Parathyroid adenoma (tissue), 2 donors: ENCODE measurements around the gene ZSWIM9.

Experiments used
- H2AFZ ChIP-seq: fragments of 300-600 bp; sonication (generic); one replicate; pipeline ENCODE4 v1.7.0; 2017; ENCODE audit warnings: antibody characterized with exemption, mild to moderate bottlenecking
- H3K27ac ChIP-seq: fragments of 300-600 bp; sonication (generic); one replicate; pipeline ENCODE4 v1.7.0; 2017
- H3K27me3 ChIP-seq: fragments of 300-600 bp; sonication (generic); one replicate; pipeline ENCODE4 v1.7.0; 2017; ENCODE audit warnings: low read length; ENCODE audit not compliant: control insufficient read depth, insufficient read depth
- H3K36me3 ChIP-seq: fragments of 300-600 bp; sonication (generic); one replicate; pipeline ENCODE4 v1.7.0; 2017; ENCODE audit warnings: low read length; ENCODE audit not compliant: control insufficient read depth, insufficient read depth
- H3K4me1 ChIP-seq: fragments of 300-600 bp; sonication (generic); one replicate; pipeline ENCODE4 v1.7.0; 2017; ENCODE audit warnings: control low read depth
- H3K4me2 ChIP-seq: fragments of 300-600 bp; sonication (generic); one replicate; pipeline ENCODE4 v1.7.0; 2017; ENCODE audit warnings: low read length
- H3K4me3 ChIP-seq: fragments of 300-600 bp; sonication (generic); one replicate; pipeline ENCODE4 v1.7.0; 2017; ENCODE audit warnings: low read depth, low read length
- H3K79me2 ChIP-seq: fragments of 300-600 bp; sonication (generic); one replicate; pipeline ENCODE4 v1.7.0; 2017; ENCODE audit warnings: control low read depth
- H3K9ac ChIP-seq: fragments of 300-600 bp; sonication (generic); one replicate; pipeline ENCODE4 v1.7.0; 2017; ENCODE audit warnings: mild to moderate bottlenecking
- H3K9me3 ChIP-seq: fragments of 300-600 bp; sonication (generic); one replicate; pipeline ENCODE4 v1.7.0; 2017; ENCODE audit warnings: low read length; ENCODE audit not compliant: control insufficient read depth
- CTCF ChIP-seq: fragments of 300-600 bp; sonication (generic); IDR thresholded peaks from one replicate; pipeline ENCODE4 v1.7.0; 2017; ENCODE audit warnings: antibody characterized with exemption, mild to moderate bottlenecking
- donor health status: primary hyperparathyroidism.

The ZSWIM9 gene

GRCh38 chr19:48203794-48204628 lies 33.5 kb downstream of the ZSWIM9 start:
- Histone ChIP-seq H3K9me3 (no peaks in the 10 kb centered on the region), H3K27ac (peak overlapping the region; percentile 65), H3K9ac (peak overlapping the region; percentile 7), H3K27me3 (no peaks in the 10 kb centered on the region), H3K79me2 (no peaks in the 10 kb centered on the region), H3K4me3 (peak overlapping the region; percentile 69), H3K36me3 (no peaks in the 10 kb centered on the region), H2AFZ (peak overlapping the region; percentile 95), H3K4me2 (peak overlapping the region; percentile 56), H3K4me1 (no peaks in the 10 kb centered on the region)
- TF ChIP-seq CTCF, result no peak

- Histone ChIP-seq H3K36me3 (no peaks in the 10 kb centered on the region), H2AFZ (no peak overlapping the region), H3K4me1 (no peaks in the 10 kb centered on the region), H3K4me2 (no peak overlapping the region), H3K27ac (no peak overlapping the region), H3K9ac (no peak overlapping the region), H3K79me2 (no peaks in the 10 kb centered on the region), H3K27me3 (no peaks in the 10 kb centered on the region), H3K9me3 (no peaks in the 10 kb centered on the region), H3K4me3 (no peak overlapping the region)
- no peak for TF ChIP-seq CTCF
Observed at GRCh38 chr19:48206397-48207093, 36.1 kb downstream of the ZSWIM9 start.

GRCh38 chr19:48210005-48210404 lies 39.5 kb downstream of the ZSWIM9 start:
- Histone ChIP-seq H3K4me1 (no peaks in the 10 kb centered on the region), H3K36me3 (no peaks in the 10 kb centered on the region), H2AFZ (no peak overlapping the region), H3K27me3 (no peaks in the 10 kb centered on the region), H3K9me3 (no peaks in the 10 kb centered on the region), H3K4me2 (no peak overlapping the region), H3K4me3 (no peak overlapping the region), H3K79me2 (no peaks in the 10 kb centered on the region), H3K27ac (no peak overlapping the region), H3K9ac (no peak overlapping the region)
- no peak for TF ChIP-seq CTCF

GRCh38 chr19:48213959-48214358 lies 43.5 kb downstream of the ZSWIM9 start:
- Histone ChIP-seq H3K79me2 (no peaks in the 10 kb centered on the region), H3K36me3 (no peaks in the 10 kb centered on the region), H3K27me3 (no peaks in the 10 kb centered on the region), H2AFZ (no peak overlapping the region), H3K9ac (no peak overlapping the region), H3K4me2 (no peak overlapping the region), H3K4me1 (no peaks in the 10 kb centered on the region), H3K4me3 (no peak overlapping the region), H3K27ac (no peak overlapping the region), H3K9me3 (no peaks in the 10 kb centered on the region)
- no peak for TF ChIP-seq CTCF
